ENCODE data around the gene OR2T8.

OR2T8 gene

DNA sequence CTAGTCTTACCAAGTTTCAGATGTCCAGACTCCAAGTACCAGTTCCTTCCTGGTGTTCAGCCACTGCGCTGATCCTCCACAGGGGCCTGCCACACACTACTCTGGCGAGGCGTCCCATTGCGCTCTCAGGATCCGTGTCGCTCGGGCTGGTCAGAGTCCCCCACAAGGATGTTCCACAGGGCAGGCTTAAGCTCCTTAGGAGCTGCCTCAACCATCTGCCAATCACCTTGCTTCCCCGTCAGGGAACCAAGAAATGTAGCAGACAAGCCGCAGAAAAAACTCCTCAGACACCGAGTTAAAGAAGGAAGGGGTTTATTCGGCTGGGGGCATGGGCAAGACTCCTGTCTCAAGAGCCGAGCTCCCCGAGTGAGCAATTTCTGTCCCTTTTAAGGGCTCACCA lies 14.9 kb upstream of the OR2T8 start:
- no peak for TF ChIP-seq FOXA1 (IDR thresholded peaks at IDR 0.05)
- no peak for TF ChIP-seq FOXM1 (IDR thresholded peaks at IDR 0.05; ENCODE audit: borderline replicate concordance)
- TF ChIP-seq NFRKB (IDR thresholded peaks at IDR 0.05) = no peak
- TF ChIP-seq SP1 (IDR thresholded peaks at IDR 0.05) = no peak
- TF ChIP-seq HDGF (IDR thresholded peaks at IDR 0.05; ENCODE audit: borderline replicate concordance) = no peak
- TF ChIP-seq L3MBTL2 (conservative IDR thresholded peaks at IDR 0.05) = no peak
- TF ChIP-seq ZNF384 (IDR thresholded peaks at IDR 0.05) = no peak
- no peak for TF ChIP-seq FOXK2 (IDR thresholded peaks at IDR 0.05)
- TF ChIP-seq TARDBP (IDR thresholded peaks at IDR 0.05) = no peak
- TF ChIP-seq BHLHE40 (IDR thresholded peaks at IDR 0.05; ENCODE audit: borderline replicate concordance) = no peak
- TF ChIP-seq SUZ12 (IDR thresholded peaks at IDR 0.05) = no peak
- TF ChIP-seq, protein P1, sequence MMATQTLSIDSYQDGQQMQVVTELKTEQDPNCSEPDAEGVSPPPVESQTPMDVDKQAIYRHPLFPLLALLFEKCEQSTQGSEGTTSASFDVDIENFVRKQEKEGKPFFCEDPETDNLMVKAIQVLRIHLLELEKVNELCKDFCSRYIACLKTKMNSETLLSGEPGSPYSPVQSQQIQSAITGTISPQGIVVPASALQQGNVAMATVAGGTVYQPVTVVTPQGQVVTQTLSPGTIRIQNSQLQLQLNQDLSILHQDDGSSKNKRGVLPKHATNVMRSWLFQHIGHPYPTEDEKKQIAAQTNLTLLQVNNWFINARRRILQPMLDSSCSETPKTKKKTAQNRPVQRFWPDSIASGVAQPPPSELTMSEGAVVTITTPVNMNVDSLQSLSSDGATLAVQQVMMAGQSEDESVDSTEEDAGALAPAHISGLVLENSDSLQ (IDR thresholded peaks at IDR 0.05) = no peak
- TF ChIP-seq LEF1 (IDR thresholded peaks at IDR 0.05; ENCODE audit: borderline replicate concordance) = no peak
- no peak for TF ChIP-seq ELF4 (IDR thresholded peaks at IDR 0.05)
- TF ChIP-seq CTBP1 (IDR thresholded peaks at IDR 0.05; ENCODE audit: borderline replicate concordance) = no peak
- no peak for TF ChIP-seq ARNT (IDR thresholded peaks at IDR 0.05)
- POLR2A ChIA-PET = no interaction called here
- CTCF ChIA-PET = no interaction called here
- DNase-seq (ENCODE audit: extremely low spot score) = no peak

DNA sequence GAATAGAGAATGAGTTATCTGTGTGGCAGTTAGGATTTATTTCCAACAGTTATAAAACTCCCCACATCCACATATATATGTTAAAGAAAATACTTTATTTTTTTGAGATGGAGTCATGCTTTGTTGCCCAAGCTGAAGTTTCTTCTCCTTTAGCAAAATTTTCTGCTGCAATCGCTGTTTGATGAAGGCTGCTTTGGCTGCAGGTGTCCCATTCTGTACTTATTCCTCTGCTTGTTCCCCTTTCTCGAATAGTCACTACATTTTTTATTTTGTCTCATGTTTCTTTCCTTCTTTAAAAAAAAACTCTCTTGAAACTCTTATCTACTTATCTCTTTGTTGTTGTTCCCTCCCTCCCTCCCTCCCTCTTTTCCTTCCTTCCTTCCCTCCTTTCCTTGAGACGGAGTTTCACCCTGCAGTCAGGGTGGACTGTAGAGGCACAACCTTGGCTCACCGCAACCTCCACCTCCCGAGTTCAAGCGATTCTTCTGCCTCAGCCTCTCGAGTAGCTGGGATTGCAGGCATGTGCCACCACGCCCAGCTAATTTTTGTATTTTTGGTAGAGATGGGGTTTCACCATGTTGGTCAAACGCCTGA lies 14.0 kb upstream of the OR2T8 start:
- no peak for DNase-seq (ENCODE audit: extremely low spot score)
- no peak for TF ChIP-seq SUZ12 (IDR thresholded peaks at IDR 0.05)
- TF ChIP-seq ARNT (IDR thresholded peaks at IDR 0.05) = no peak
- CTCF ChIA-PET = no interaction called here
- POLR2A ChIA-PET = no interaction called here

DNA sequence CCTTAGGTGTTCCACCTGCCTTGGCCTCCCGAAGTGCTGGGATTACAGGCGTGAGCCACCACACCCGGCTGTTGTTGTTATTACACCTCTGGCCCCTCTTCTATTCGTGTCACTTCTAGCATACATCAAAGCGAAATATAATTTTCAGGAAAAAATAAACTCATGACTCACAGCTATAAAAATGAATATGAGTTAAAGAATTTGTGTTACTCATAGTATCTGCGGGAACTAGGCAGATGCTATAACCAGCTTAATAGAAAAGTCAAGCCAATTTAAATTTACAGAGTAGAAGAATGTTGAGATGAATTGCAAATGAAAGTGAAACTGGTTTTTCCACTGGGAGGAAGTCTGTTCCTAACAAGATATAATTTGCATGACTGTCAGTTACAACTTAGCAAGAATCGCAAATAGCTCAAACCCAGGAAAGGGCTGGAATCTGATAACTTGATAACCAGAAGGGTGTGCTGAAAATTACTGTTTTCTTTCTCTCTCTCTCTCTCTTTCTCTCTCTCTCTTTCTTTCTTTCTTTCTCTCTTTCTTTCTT lies 13.5 kb upstream of the OR2T8 start:
- no peak for TF ChIP-seq ELF4 (IDR thresholded peaks at IDR 0.05)
- TF ChIP-seq CTBP1 (IDR thresholded peaks at IDR 0.05; ENCODE audit: borderline replicate concordance) = no peak
- TF ChIP-seq HDGF (IDR thresholded peaks at IDR 0.05; ENCODE audit: borderline replicate concordance) = no peak
- TF ChIP-seq LEF1 (IDR thresholded peaks at IDR 0.05; ENCODE audit: borderline replicate concordance) = no peak
- no peak for TF ChIP-seq FOXM1 (IDR thresholded peaks at IDR 0.05; ENCODE audit: borderline replicate concordance)
- no peak for TF ChIP-seq TARDBP (IDR thresholded peaks at IDR 0.05)
- TF ChIP-seq FOXA1 (IDR thresholded peaks at IDR 0.05) = no peak
- no peak for TF ChIP-seq FOXK2 (IDR thresholded peaks at IDR 0.05)
- TF ChIP-seq BHLHE40 (IDR thresholded peaks at IDR 0.05; ENCODE audit: borderline replicate concordance) = no peak
- TF ChIP-seq NFRKB (IDR thresholded peaks at IDR 0.05) = no peak
- TF ChIP-seq, protein P1 (IDR thresholded peaks at IDR 0.05) = no peak
- DNase-seq (ENCODE audit: extremely low spot score) = no peak
- CTCF ChIA-PET = no interaction called here
- POLR2A ChIA-PET = no interaction called here

DNA sequence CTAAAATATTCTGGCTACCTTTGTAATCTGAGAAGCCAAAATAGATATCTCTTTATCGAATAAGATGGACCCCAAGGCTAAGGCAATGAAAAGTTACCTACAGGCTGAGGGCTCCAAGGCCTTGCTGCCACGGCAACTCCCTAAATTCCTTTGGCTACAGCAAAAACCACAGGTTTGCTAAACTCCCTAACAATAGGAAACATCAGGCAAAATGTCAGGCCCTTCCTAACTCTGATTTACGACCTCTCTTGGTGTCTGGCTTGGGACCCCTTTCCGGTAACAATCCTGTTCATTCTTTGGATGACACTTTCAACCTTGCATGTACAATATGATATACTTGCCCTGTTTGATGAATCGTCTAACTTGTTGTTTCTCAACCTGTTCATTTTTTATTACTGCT lies 11.3 kb upstream of the OR2T8 start:
- ChIA-PET CTCF (no interaction called here), POLR2A (no interaction called here)

DNA sequence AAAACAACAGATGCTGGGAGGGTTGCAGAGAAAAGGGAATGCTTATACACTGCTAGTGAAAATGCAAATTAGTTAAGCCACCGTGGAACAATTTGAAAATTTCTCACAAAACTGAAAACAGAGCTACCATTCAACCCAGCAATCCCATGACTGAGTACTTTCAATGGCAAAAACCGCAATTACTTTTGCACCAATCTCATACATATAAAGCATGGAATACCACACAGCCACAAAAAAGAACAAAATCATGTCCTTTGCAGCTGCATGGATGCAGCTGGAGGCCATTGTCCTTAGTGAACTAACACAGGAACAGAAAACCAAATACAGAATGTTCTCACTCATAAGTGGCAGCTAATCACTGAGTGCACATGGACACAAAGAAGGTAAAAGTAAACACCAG lies 6.3 kb upstream of the OR2T8 start:
- DNase-seq (ENCODE audit: extremely low spot score) = no peak
- ChIA-PET POLR2A (no interaction called here), CTCF (no interaction called here)
- TF ChIP-seq SUZ12 (IDR thresholded peaks at IDR 0.05) (no peak), FOXA1 (IDR thresholded peaks at IDR 0.05) (no peak), ELF4 (IDR thresholded peaks at IDR 0.05) (peak; percentile 52; the same call in 1 of the 2 replicates), NFRKB (IDR thresholded peaks at IDR 0.05) (no peak)

More for the DNA sequence above, 11.3 kb upstream of the OR2T8 start:
- DNase-seq (ENCODE audit: extremely low spot score) = no peak
- TF ChIP-seq HDGF (IDR thresholded peaks at IDR 0.05; ENCODE audit: borderline replicate concordance) = no peak
- TF ChIP-seq BHLHE40 (IDR thresholded peaks at IDR 0.05; ENCODE audit: borderline replicate concordance) = no peak
- TF ChIP-seq NFRKB (IDR thresholded peaks at IDR 0.05) = no peak
- TF ChIP-seq ARNT (IDR thresholded peaks at IDR 0.05) = no peak
- no peak for TF ChIP-seq SP1 (IDR thresholded peaks at IDR 0.05)
- no peak for TF ChIP-seq FOXM1 (IDR thresholded peaks at IDR 0.05; ENCODE audit: borderline replicate concordance)
- TF ChIP-seq FOXA1 (IDR thresholded peaks at IDR 0.05) = no peak
- no peak for TF ChIP-seq FOXK2 (IDR thresholded peaks at IDR 0.05)
- no peak for TF ChIP-seq SUZ12 (IDR thresholded peaks at IDR 0.05)
- TF ChIP-seq LEF1 (IDR thresholded peaks at IDR 0.05; ENCODE audit: borderline replicate concordance) = no peak
- no peak for TF ChIP-seq TARDBP (IDR thresholded peaks at IDR 0.05)
- TF ChIP-seq, protein P1 (IDR thresholded peaks at IDR 0.05) = no peak
- TF ChIP-seq CTBP1 (IDR thresholded peaks at IDR 0.05; ENCODE audit: borderline replicate concordance) = no peak
- TF ChIP-seq ELF4 (IDR thresholded peaks at IDR 0.05) = no peak
- TF ChIP-seq L3MBTL2 (conservative IDR thresholded peaks at IDR 0.05) = no peak
- no peak for TF ChIP-seq ZNF384 (IDR thresholded peaks at IDR 0.05)

DNA sequence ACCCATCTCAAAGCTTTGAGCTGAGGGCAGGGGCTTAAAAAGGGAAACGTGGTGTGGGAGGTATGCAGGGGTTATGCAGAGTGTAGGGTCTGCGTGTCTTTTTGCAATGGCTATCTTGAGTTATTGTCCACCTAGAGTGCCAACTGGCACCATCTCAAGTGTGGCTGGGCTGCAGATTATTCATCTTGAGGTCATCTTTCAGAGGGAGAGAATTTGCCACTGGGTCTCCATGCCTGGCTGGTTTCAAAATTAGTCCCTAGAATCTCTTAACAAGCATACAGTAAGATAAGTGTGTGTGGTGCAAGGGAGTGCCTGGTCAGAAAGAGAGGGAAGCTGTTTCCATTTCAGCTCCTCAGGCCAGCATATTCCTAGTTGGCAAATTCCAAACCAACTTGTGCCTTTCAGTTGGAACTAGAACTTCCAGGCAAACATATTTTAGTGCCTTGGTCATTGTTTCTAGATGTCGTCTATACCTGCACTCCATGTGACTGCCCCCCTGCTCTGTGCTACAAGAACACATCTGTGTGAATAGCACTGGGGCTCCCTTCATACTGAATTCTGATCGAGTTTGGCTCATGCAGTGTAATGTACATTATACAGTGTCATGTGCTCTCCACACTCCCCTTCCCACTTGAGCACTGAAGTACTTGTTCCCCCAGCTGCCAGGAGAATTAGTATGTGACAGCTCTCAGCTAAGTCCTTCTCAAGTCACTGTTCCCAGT lies 5.0 kb upstream of the OR2T8 start:
- TF ChIP-seq ELF4 (IDR thresholded peaks at IDR 0.05) (no peak), FOXK2 (IDR thresholded peaks at IDR 0.05) (no peak), SUZ12 (IDR thresholded peaks at IDR 0.05) (no peak), FOXM1 (IDR thresholded peaks at IDR 0.05; ENCODE audit: borderline replicate concordance) (no peak), BHLHE40 (IDR thresholded peaks at IDR 0.05; ENCODE audit: borderline replicate concordance) (no peak), CTBP1 (IDR thresholded peaks at IDR 0.05; ENCODE audit: borderline replicate concordance) (no peak), NFRKB (IDR thresholded peaks at IDR 0.05) (no peak)
- no peak for DNase-seq (ENCODE audit: extremely low spot score)
- POLR2A ChIA-PET = no interaction called here
- CTCF ChIA-PET = no interaction called here
